Measurements from ENCODE around the gene CALN1.

DNA sequence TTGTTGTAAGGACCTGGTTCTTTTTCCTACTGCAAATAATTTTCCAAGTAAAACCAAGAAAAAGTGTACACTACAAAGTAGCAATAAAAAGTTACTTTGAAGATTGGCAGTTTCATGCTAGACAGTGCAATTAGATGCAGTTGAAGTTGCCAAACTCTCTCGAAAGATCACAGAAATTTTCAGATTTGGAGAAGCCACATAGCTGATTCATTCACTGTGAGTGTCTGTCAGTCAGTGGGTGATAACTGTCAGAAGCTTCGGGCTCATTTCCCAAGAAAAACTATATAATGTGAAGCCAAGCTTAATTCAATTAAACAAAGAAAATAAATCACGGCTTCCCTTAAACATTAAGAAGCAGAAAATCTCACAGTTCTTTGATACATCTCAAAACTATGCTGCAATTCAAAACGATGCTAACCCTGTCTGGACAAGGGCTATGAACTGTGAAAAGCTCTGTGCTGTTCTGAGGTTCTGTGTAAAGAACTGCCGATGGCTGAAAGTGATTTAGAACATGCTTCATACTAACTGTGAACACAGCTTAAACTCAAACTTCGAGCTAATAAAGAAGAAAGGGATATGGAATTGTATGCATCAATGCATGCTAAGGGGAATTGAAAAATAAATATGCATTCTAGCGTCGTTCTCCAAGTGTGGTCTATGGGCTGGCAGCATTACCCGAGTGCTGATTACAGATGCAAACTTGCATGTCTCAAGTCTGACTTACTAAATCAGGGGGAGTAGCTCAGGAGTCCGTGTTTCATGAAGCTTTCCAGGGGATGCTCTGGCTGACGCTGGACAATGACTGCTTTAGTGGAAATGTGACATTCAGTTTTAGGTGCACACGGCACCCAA, 557.4 kb downstream of the CALN1 start:
- TF ChIP-seq, protein P1, sequence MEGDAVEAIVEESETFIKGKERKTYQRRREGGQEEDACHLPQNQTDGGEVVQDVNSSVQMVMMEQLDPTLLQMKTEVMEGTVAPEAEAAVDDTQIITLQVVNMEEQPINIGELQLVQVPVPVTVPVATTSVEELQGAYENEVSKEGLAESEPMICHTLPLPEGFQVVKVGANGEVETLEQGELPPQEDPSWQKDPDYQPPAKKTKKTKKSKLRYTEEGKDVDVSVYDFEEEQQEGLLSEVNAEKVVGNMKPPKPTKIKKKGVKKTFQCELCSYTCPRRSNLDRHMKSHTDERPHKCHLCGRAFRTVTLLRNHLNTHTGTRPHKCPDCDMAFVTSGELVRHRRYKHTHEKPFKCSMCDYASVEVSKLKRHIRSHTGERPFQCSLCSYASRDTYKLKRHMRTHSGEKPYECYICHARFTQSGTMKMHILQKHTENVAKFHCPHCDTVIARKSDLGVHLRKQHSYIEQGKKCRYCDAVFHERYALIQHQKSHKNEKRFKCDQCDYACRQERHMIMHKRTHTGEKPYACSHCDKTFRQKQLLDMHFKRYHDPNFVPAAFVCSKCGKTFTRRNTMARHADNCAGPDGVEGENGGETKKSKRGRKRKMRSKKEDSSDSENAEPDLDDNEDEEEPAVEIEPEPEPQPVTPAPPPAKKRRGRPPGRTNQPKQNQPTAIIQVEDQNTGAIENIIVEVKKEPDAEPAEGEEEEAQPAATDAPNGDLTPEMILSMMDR (IDR thresholded peaks at IDR 0.05), result no peak
- no peak for TF ChIP-seq POLR2A (IDR thresholded peaks at IDR 0.05)
